ENCODE data around the gene CEACAM5.
"Not testable (repeated sequence)": the region's sequence is repeated elsewhere in the genome, so short reads cannot be mapped to it uniquely, and the experiment has no call there.

CEACAM5 gene

GRCh38 chr19:41755328-41755913 lies 47.0 kb downstream of the CEACAM5 start, which contains the start of gene CEACAM6:
Gene CEACAM6 (plus strand): TSS chr19:41755530. CDS start chr19:41755639, 109 bp downstream.
- Histone ChIP-seq H3K27me3 (replicated peaks) (no peaks in the 10 kb centered on the region), H3K27ac (no peak within 1 kb of the TSS), H3K36me3 (replicated peaks) (no peaks in the 10 kb centered on the region), H3K4me3 (ENCODE audit: low read depth, low read length) (no peak within 1 kb of the TSS)
- DNase-seq, result no peak
- no peak for TF ChIP-seq CTCF (IDR thresholded peaks at IDR 0.05; ENCODE audit: low read depth, low read length, missing control alignments)
- in situ Hi-C loops (cut with HindIII; ENCODE audit: low pct_ligation_motif_present, low sequenced_read_pairs), result no loop called here

- H3K27ac ChIP-seq, result no peak overlapping the region
- TF ChIP-seq CTCF (IDR thresholded peaks at IDR 0.05; ENCODE audit: low read depth, low read length, missing control alignments), result no peak
- in situ Hi-C loops (cut with HindIII; ENCODE audit: low pct_ligation_motif_present, low sequenced_read_pairs), result no loop called here
- DNase-seq, result no peak
- H3K27me3 ChIP-seq (replicated peaks), result no peaks in the 10 kb centered on the region
- no peak overlapping the region for H3K4me3 ChIP-seq (ENCODE audit: low read depth, low read length)
- H3K36me3 ChIP-seq (replicated peaks), result no peaks in the 10 kb centered on the region
Observed at GRCh38 chr19:41758846-41759245, 50.4 kb downstream of the CEACAM5 start.

- no peak for TF ChIP-seq CTCF (IDR thresholded peaks at IDR 0.05; ENCODE audit: low read depth, low read length, missing control alignments)
- Histone ChIP-seq H3K4me3 (ENCODE audit: low read depth, low read length) (no peak overlapping the region), H3K27ac (no peak overlapping the region), H3K27me3 (replicated peaks) (no peaks in the 10 kb centered on the region), H3K36me3 (replicated peaks) (no peaks in the 10 kb centered on the region)
- in situ Hi-C loops (cut with HindIII; ENCODE audit: low pct_ligation_motif_present, low sequenced_read_pairs), result no loop called here
- DNase-seq, result no peak
Observed at GRCh38 chr19:41767115-41767514, 58.7 kb downstream of the CEACAM5 start.

GRCh38 chr19:41768105-41768504 lies 59.7 kb downstream of the CEACAM5 start:
- H3K36me3 ChIP-seq (replicated peaks); DNase-seq; H3K27me3 ChIP-seq (replicated peaks); H3K4me3 ChIP-seq (ENCODE audit: low read depth, low read length); in situ Hi-C loops (cut with HindIII; ENCODE audit: low pct_ligation_motif_present, low sequenced_read_pairs); H3K27ac ChIP-seq: not testable (repeated sequence)

- no peak for DNase-seq
- H3K27me3 ChIP-seq (replicated peaks), result no peaks in the 10 kb centered on the region
- in situ Hi-C loops (cut with HindIII; ENCODE audit: low pct_ligation_motif_present, low sequenced_read_pairs), result no loop called here
- H3K36me3 ChIP-seq (replicated peaks), result no peaks in the 10 kb centered on the region
- no peak overlapping the region for H3K4me3 ChIP-seq (ENCODE audit: low read depth, low read length)
- no peak overlapping the region for H3K27ac ChIP-seq
- TF ChIP-seq CTCF (IDR thresholded peaks at IDR 0.05; ENCODE audit: low read depth, low read length, missing control alignments), result no peak
Observed at GRCh38 chr19:41769608-41770007, 61.2 kb downstream of the CEACAM5 start.

- no peak for DNase-seq
- in situ Hi-C loops (cut with HindIII; ENCODE audit: low pct_ligation_motif_present, low sequenced_read_pairs), result no loop called here
- Histone ChIP-seq H3K27me3 (replicated peaks) (no peaks in the 10 kb centered on the region), H3K27ac (no peak overlapping the region), H3K36me3 (replicated peaks) (no peaks in the 10 kb centered on the region), H3K4me3 (ENCODE audit: low read depth, low read length) (no peak overlapping the region)
- TF ChIP-seq CTCF (IDR thresholded peaks at IDR 0.05; ENCODE audit: low read depth, low read length, missing control alignments), result no peak
Observed at GRCh38 chr19:41771410-41771809, 63.0 kb downstream of the CEACAM5 start.

Measured in brain microvascular endothelial cell (primary cell).